Activated T-cell treated with anti-CD3 and anti-CD28 coated beads, Interleukin-2, amount 50 U/mL, for 24 hours (primary cell): ENCODE data around the gene BDH1.
"Not testable (repeated sequence)": the region's sequence is repeated elsewhere in the genome, so short reads cannot be mapped to it uniquely, and the experiment has no call there.

Experiments
- DNase-seq: peaks from one replicate; pipeline ENCODE4 v3.0.0-alpha.2; 2020
- H3K27ac Mint-ChIP-seq: 2 replicates; pipeline ENCODE4 v1.8.0; 2020; ENCODE audit warnings: mild to moderate bottlenecking, mixed read lengths
- H3K27me3 Mint-ChIP-seq: 2 replicates; pipeline ENCODE4 v1.8.0; 2020; ENCODE audit warnings: mixed read lengths
- H3K36me3 Mint-ChIP-seq: 2 replicates; pipeline ENCODE4 v1.8.0; 2020; ENCODE audit warnings: low read depth, mixed read lengths
- H3K4me1 Mint-ChIP-seq: 2 replicates; pipeline ENCODE4 v1.8.0; 2020; ENCODE audit warnings: low read depth, mixed read lengths
- H3K4me3 Mint-ChIP-seq: 2 replicates; pipeline ENCODE4 v1.8.0; 2020; ENCODE audit warnings: mild to moderate bottlenecking, moderate library complexity, mixed read lengths
- H3K9me3 Mint-ChIP-seq: 2 replicates; pipeline ENCODE4 v1.8.0; 2020; ENCODE audit warnings: mixed read lengths

The BDH1 gene

DNA sequence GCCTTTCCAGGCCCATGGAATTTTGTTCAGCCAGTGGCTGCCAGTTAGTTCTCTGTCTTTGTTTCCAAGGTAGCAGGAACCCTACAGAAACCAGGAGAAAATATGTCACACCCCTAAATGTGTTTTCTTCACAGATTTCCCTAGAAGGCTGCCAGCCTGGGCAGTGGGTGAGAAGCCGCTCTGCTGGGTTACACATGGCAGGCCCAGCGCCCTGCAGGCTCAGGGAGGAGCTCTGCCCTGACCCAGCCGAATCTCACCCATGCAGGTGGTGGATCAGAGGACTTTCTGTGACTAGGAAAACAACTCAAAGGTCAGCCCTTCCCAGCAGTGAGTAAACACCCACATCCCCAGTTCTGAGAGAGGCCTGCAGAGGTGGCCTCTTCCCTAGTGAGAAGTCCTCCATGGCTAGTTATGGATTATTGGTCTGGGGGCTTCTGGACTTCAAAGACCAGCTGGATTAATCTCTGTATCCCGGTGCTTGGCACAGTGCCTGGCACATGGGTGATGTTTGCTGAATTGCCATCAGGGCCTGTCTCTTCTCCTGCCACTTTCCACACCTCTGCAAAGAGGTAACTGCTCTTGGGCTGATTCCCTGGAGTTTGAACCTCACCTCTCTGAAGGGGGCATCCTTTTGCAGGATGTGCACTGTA lies 34.7 kb upstream of the BDH1 start:
- Mint-ChIP-seq H3K27me3 (no peaks in the 10 kb centered on the region), H3K4me3 (no peak overlapping the region), H3K4me1 (peaks cover 17% of the 10 kb centered on the region), H3K27ac (no peak overlapping the region), H3K36me3 (no peaks in the 10 kb centered on the region), H3K9me3 (no peaks in the 10 kb centered on the region)
- DNase-seq = no peak

DNA sequence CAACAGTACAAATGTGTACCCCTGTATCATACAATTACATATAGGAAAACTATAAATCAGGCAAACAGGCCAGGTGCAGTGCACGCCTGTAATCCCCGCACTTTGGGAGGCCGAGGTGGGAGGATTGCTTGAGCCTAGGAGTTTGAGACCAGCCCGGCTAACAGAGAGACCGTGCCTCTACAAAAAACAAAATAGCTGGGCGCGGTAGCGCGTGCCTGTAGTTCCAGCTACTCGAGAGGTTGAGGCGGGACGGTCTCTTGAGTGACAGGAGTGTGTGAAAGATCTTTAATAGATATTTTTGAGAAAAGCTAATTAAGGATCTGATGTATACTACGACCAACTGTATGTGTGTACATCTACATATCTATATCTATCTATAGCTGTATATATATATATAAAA lies 33.8 kb upstream of the BDH1 start:
- H3K4me1 Mint-ChIP-seq = peaks cover 17% of the 10 kb centered on the region
- no peak overlapping the region for H3K4me3 Mint-ChIP-seq
- DNase-seq = no peak

DNA sequence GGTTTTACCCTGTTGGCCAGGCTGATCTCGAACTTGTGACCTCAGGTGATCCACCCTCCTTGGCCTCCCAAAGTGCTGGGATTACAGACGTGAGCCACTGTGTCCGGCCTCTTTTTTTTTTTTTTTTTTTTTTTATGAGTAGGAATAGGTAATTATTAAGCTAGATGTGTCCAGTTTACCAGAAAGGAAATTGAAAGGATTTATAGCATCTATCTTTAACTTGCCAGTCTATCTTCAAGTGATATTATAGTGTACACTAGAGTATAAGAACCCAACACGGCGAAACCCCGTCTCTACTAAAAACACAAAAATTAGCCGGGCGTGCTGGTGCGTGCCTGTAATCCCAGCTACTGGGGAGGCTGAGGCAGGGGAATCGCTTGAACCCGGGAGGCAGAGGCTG lies 31.0 kb upstream of the BDH1 start:
- DNase-seq, H3K27ac Mint-ChIP-seq, H3K4me1 Mint-ChIP-seq, H3K4me3 Mint-ChIP-seq, H3K36me3 Mint-ChIP-seq, H3K27me3 Mint-ChIP-seq, H3K9me3 Mint-ChIP-seq: not testable (repeated sequence)

More for the DNA sequence above, 33.8 kb upstream of the BDH1 start:
- Mint-ChIP-seq H3K27me3 (no peaks in the 10 kb centered on the region), H3K36me3 (no peaks in the 10 kb centered on the region), H3K9me3 (no peaks in the 10 kb centered on the region), H3K27ac (no peak overlapping the region)

GRCh38 chr3:197586181-197586580 lies 30.4 kb upstream of the BDH1 start:
- Mint-ChIP-seq H3K4me3 (no peak overlapping the region), H3K4me1 (no peaks in the 10 kb centered on the region), H3K27me3 (no peaks in the 10 kb centered on the region), H3K36me3 (no peaks in the 10 kb centered on the region), H3K27ac (no peak overlapping the region), H3K9me3 (no peaks in the 10 kb centered on the region)
- no peak for DNase-seq

GRCh38 chr3:197584733-197585132 lies 29.0 kb upstream of the BDH1 start:
- H3K4me1 Mint-ChIP-seq = no peaks in the 10 kb centered on the region
- H3K36me3 Mint-ChIP-seq = no peaks in the 10 kb centered on the region
- no peak overlapping the region for H3K4me3 Mint-ChIP-seq

GRCh38 chr3:197583371-197583770 lies 27.6 kb upstream of the BDH1 start:
- H3K27ac Mint-ChIP-seq = no peak overlapping the region
- no peak overlapping the region for H3K4me3 Mint-ChIP-seq
- no peaks in the 10 kb centered on the region for H3K4me1 Mint-ChIP-seq
- H3K36me3 Mint-ChIP-seq = no peaks in the 10 kb centered on the region
- no peak for DNase-seq
- H3K27me3 Mint-ChIP-seq = no peaks in the 10 kb centered on the region
- H3K9me3 Mint-ChIP-seq = no peaks in the 10 kb centered on the region

More at GRCh38 chr3:197584733-197585132, 29.0 kb upstream of the BDH1 start:
- Mint-ChIP-seq H3K9me3 (no peaks in the 10 kb centered on the region), H3K27me3 (no peaks in the 10 kb centered on the region), H3K27ac (no peak overlapping the region)
- DNase-seq = no peak

DNA sequence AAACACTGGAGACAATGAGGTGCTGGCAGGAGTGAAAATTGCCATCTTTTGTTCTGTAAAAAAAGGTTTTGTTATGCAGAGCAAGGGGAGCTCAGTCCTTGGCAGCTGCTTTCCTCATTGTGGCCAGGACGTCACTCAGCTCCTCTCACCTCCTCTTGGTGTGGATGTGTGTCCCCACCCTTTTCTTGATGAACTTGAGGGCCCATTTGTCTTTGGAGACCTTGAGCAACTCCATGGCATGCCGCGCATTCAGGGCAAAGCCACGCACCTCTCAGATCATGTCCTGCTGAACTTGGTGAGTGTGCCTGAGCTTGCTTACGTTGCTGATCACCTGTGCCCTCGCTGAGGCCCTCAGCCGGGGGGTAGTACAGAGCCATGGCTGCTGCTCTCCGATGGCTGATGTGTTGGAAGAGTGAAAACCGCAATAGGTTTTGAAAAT lies 24.5 kb upstream of the BDH1 start:
- Mint-ChIP-seq H3K27me3 (no peaks in the 10 kb centered on the region), H3K4me3 (no peak overlapping the region), H3K36me3 (no peaks in the 10 kb centered on the region), H3K9me3 (no peaks in the 10 kb centered on the region), H3K27ac (no peak overlapping the region), H3K4me1 (no peaks in the 10 kb centered on the region)
- DNase-seq = no peak

DNA sequence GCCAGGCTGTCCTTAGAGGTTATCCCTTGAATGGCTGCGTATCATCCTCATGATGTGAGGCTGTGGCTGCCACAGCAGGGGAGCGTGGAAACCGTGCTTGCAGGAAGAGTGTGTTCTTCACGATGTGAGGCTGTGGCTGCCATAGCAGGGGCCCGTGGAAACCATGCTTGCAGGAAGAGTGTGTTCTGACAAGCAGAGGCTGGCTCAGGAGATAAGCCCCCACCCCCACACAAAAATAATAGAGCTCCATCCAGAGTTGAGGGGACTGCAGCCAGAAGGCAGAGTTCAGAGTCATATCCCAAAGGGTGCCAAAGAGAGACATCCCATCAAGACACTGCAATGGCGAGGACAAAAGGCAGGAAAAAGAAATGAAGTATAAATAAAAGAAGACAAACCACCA lies 22.6 kb upstream of the BDH1 start:
- Mint-ChIP-seq H3K4me1 (no peaks in the 10 kb centered on the region), H3K9me3 (no peaks in the 10 kb centered on the region), H3K4me3 (no peak overlapping the region), H3K27ac (no peak overlapping the region), H3K27me3 (no peaks in the 10 kb centered on the region), H3K36me3 (no peaks in the 10 kb centered on the region)
- no peak for DNase-seq

GRCh38 chr3:197577366-197578074 lies 21.8 kb upstream of the BDH1 start:
- H3K4me1 Mint-ChIP-seq = no peaks in the 10 kb centered on the region
- no peak overlapping the region for H3K27ac Mint-ChIP-seq
- H3K9me3 Mint-ChIP-seq = no peaks in the 10 kb centered on the region
- no peaks in the 10 kb centered on the region for H3K36me3 Mint-ChIP-seq
- no peak overlapping the region for H3K4me3 Mint-ChIP-seq
- DNase-seq = no peak
- no peaks in the 10 kb centered on the region for H3K27me3 Mint-ChIP-seq

- Mint-ChIP-seq H3K27ac (no peak overlapping the region), H3K4me3 (no peak overlapping the region), H3K27me3 (no peaks in the 10 kb centered on the region), H3K4me1 (no peaks in the 10 kb centered on the region), H3K9me3 (no peaks in the 10 kb centered on the region), H3K36me3 (no peaks in the 10 kb centered on the region)
- DNase-seq = no peak
Measured at GRCh38 chr3:197576838-197577237, 21.1 kb upstream of the BDH1 start.

DNA sequence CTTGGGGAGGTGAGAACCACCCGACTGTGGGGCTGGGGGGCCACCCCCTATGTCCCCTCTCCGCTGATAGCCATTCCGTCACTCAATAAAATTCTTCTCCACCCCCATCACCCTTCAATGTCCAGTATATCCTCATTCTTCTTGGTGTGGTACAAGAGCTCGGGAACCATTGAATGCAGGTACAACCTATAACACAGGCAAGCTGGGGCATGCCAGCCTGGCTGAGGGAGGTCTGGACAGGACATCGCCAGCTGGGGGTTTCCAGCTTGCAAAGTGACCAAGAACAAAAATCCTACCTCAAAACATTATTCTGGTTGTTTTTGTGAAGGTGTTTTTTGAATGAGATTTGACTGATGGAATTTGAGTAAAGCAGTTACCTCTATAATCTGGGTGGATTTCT lies 19.6 kb upstream of the BDH1 start:
- Mint-ChIP-seq H3K27ac (no peak overlapping the region), H3K4me1 (no peaks in the 10 kb centered on the region), H3K9me3 (peaks cover 6% of the 10 kb centered on the region), H3K27me3 (no peaks in the 10 kb centered on the region), H3K36me3 (no peaks in the 10 kb centered on the region), H3K4me3 (no peak overlapping the region)
- no peak for DNase-seq

- not testable (repeated sequence) for DNase-seq, H3K27ac Mint-ChIP-seq, H3K27me3 Mint-ChIP-seq, H3K36me3 Mint-ChIP-seq, H3K4me3 Mint-ChIP-seq, H3K4me1 Mint-ChIP-seq
- H3K9me3 Mint-ChIP-seq = peaks cover 13% of the 10 kb centered on the region
Measured at GRCh38 chr3:197574396-197574991, 18.7 kb upstream of the BDH1 start.

DNA sequence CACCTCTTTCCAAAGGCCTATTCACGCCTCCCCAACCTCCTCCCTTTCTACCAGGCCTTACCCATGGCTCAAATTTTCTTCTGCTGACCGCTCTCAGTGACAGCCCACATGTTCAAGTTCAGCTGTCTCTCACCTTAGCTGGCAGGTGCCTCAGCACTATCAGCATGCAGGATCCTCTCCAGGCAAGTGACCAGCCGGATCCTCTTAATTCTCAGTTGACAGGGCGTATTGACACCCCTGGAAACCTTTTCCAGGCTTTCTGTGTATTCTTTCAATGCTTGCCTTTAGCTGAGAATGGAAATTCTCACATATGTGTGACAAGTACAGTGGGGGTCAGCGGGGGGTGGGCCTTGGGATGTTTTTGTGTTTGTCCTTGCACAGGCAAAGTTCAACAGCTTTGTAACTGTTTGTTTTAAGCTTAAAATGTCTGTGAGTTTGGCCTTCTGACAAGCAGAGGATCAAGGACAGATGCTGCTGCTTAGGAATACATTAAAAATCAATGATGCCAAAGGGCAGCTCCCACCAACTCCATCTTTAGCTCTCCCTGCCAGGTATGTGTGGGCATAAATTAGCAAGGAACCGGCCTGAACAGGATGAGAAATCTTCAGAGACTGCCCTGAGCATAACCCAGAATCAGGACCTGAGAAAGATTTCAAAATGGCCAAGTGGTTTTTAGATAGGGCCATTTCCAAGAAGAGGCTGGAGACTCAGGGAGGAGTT lies 17.4 kb upstream of the BDH1 start:
- no peak overlapping the region for H3K4me3 Mint-ChIP-seq
- H3K27ac Mint-ChIP-seq = no peak overlapping the region
- peaks cover 6% of the 10 kb centered on the region for H3K36me3 Mint-ChIP-seq
- H3K27me3 Mint-ChIP-seq = peaks cover 15% of the 10 kb centered on the region
- peaks cover 3% of the 10 kb centered on the region for H3K4me1 Mint-ChIP-seq
- DNase-seq = no peak
- H3K9me3 Mint-ChIP-seq = peaks cover 15% of the 10 kb centered on the region

DNA sequence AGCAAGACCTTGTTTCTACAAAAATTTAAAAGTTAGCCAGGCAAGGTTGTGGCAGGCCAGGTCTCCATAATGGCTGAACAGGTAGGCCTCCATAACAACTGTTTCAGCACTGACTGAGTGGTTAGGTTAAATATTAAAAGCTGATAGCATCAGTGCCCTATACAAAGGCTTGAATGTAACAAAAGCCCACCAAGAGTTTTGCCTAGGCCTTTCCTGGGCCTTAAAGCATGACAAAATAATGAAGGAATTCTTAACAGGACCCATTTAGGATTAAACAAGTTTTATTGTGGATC lies 16.1 kb upstream of the BDH1 start:
- not testable (repeated sequence) for H3K4me1 Mint-ChIP-seq, H3K36me3 Mint-ChIP-seq, DNase-seq, H3K27ac Mint-ChIP-seq, H3K4me3 Mint-ChIP-seq
- H3K27me3 Mint-ChIP-seq = peaks cover 22% of the 10 kb centered on the region
- peaks cover 15% of the 10 kb centered on the region for H3K9me3 Mint-ChIP-seq
